Subcutaneous adipose tissue (tissue), 4 donors: ENCODE results near the gene ATP8B1. TPM values are rescaled to one million over a fixed set of nuclear protein-coding genes. Genes with fewer than 3 reads are reported as not detected.

Experiments used
- CTCF ChIP-seq: fragments of 450-650 bp; IDR thresholded peaks from one replicate; pipeline ENCODE4 v1.5.1; 2016; ENCODE audit warnings: low read depth, mild to moderate bottlenecking, control low read depth, antibody characterized with exemption, moderate library complexity
- total RNA-seq, 4 donors: library from RNA; depleted of rRNA; stranded (reverse); fragments of >200 nt; gene quantifications; one replicate each; pipeline ENCODE4 v1.1.0, GENCODE V29; 2016

The ATP8B1 gene
- total RNA-seq, 4 donors from 2014 or later, result 7.5 to 14.3 (median 9.2) TPM

GRCh38 chr18:57780318-57780705, 22.8 kb downstream of the ATP8B1 start:
- no peak for TF ChIP-seq CTCF

DNA sequence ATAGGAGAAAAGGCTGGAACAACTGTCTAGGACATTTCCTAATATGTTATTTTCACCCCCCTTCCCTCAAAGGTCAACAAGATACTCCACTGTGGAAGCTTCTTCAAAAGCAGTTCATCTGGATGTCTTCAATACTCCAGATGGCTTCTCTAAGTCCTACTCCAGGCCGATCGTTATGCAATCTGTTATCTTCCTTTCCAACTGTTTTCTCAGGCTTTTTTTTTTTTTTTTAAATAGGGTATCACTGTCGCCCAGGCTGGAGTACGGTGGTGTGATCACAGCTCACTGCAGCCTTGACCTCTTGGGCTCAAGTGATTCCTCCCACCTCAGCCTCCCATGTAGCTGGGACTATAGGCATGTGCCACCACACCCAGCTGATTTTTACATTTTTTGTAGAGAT, 26.3 kb downstream of the ATP8B1 start:
- TF ChIP-seq CTCF, result no peak

GRCh38 chr18:57776354-57776753, 26.8 kb downstream of the ATP8B1 start:
- no peak for TF ChIP-seq CTCF

DNA sequence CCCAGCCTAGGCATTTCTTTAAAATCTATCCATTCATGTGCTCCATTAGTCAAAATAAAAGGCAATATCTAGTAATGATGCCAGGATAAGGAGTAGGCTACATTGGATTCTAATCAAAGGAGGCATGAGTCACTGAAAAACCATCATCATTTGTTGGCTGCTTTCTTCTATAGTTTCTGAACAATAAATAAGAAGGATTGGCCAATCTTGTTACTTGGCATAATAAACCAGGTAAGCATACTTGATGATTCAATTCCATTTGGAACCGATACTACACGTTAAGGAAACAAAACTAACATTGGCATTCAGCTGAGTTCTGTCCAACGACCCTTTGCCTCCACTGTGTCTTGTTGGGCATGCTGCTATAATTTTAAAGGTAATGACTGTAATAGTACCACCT, 27.2 kb downstream of the ATP8B1 start:
- TF ChIP-seq CTCF, result no peak

DNA sequence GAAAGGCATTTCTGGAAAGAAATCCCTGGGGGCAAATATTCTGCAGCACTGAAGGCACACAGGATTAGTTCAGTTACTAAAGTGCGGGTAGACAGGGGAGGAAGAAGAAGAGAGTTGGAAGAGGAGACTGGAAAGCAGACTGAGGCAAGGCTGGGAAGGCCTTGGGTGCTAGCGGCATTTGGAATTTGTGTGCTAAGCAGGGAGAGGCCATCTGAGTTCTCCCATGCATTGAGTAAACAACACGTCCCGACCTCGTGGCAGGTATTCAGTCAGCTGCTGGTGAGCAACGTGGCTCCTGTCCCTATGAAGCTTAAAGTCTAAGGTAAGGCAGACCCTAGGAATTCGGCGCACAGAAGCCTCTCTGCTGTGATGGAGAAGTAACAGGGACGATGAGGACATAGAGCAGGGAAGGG, 30.7 kb downstream of the ATP8B1 start:
- TF ChIP-seq CTCF, result no peak

DNA sequence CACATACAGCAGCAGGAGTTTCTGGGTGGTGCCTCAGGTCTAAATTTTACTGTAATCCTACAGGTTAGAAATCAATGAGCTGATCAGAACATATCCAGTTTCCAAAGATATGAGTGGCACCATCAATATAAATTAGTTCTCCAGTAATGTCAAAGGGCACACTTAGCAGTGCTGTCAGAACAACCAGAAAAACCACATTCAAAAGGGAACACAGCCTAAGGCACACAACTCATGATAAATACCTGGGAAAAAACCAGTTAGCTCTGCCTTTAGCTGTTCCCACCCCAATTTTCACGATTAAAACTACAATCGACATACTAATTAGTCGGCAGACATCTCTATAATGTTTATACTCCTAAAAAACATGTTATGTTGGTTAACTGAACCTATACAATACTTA, 31.5 kb downstream of the ATP8B1 start:
- no peak for TF ChIP-seq CTCF

- no peak for TF ChIP-seq CTCF
Observed at GRCh38 chr18:57771193-57771592, 31.9 kb downstream of the ATP8B1 start.
